Measurements from ENCODE around the gene SLC36A1. TPM values are rescaled to one million over a fixed set of nuclear protein-coding genes. Genes with fewer than 3 reads are reported as not detected.

The SLC36A1 gene
- polyA plus RNA-seq, 1 donor: 11.2 TPM

DNA sequence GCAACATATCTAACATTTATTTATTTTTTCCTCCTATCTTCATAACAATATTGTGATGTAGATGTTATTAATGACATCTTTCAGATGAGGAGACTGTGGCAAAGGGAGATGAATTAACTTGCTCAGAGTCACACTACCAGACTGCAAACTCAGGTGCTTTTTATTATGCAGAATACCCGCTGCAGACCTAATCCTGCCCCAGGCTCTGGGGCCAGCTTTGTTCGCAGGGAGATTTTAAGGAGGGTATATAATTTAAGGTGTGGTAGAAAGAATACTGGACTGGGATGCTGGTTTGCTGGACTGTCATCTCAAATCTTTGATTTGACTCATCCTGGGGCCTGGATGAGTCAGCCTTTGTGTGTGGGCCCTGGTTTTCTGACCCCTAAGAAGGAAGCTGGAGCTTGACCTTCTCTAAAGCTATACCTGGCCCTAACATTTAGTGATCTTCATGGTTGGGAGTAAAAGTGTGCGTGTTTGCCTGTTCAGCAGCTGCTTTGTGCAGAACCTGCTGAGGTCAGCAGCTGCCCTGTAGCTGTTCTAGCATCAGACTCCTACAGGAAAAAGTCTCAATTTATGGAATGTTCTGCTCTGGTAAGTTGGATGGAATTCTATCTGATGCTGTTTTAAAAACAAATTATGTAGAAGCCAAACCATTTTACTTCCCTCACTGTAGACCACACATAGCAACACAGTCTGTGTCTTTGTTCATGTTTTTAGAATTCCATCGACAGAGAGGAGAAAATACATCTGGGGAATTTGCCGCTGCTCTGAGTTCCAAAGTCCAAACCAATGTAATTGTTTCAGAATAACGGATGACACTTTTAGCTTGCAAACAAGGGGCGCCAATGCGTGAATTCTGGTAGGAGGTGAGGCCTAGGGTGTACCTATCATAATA is 4.5 kb downstream of the SLC36A1 start:
- DNase-seq: peak; percentile 3

DNA sequence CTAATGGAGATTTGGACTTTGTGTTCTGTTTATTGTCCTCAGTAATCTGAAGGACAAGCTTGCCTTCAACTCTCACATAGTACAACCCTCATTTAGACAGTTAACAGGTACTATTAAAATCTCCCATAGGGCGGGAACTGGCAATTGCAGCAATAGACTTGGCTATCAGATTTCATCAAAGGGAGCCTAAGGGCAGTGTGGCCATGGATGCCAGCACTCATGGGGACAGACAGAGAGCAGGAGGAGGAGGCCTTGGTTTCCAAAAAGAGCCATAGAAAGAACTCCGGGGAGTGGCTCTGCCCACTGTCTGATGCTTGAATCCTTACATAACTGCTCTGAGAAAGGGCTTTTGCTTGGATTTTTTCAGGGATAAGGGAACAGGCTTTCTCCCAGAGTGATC is 6.8 kb downstream of the SLC36A1 start:
- DNase-seq: peak; percentile 14

DNA sequence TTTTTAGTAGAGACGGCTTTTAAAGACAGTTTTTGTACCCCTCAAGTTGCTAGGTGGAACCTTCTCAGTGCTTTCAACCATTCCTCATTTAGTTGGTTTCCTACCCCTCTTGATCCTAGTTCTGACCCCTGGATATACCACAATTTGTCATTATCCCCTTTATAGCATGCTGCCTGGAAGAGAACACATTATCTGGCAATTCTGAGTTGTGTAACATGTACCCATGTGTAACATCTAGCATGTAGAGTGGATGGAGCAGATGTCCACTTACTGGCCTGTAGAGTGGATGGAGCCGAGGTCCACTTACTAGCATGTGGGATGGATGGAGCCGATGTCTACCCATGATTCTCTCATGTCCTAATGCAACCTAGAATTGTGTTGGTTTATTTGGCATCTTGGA is 7.5 kb downstream of the SLC36A1 start:
- DNase-seq: no peak

DNA sequence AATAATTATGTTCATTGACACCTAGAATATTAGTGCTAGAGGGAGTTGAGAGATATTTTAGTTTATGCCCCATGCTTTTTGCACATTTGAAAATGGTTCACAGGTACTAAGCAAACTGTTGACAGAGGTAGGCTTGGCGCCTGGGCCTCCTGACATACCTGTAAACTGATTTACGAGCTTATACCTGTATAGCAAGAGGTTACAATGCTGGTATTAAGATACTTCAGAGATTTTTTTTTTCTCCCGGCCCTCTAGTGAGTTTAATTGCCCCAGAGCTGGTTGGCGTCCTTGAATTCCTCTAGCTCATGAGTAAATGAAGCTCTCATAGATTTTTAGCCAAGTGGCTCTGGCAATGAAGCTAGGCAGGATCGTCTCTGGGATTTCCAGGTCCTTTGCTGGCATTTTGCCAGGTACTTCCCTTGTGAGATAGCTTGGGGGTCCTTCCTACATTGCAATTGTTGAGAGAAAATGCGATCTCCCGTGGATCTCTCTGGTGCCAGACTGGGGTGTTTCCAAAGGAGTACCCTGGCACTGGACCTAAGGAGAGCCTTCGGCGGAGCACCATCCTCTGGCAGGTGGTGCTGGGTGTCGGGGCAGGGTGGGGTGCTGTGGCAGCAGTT is 9.0 kb downstream of the SLC36A1 start:
- no peak for DNase-seq

GRCh38 chr5:151458314-151458713 is 10.9 kb downstream of the SLC36A1 start:
- DNase-seq: no peak

DNA sequence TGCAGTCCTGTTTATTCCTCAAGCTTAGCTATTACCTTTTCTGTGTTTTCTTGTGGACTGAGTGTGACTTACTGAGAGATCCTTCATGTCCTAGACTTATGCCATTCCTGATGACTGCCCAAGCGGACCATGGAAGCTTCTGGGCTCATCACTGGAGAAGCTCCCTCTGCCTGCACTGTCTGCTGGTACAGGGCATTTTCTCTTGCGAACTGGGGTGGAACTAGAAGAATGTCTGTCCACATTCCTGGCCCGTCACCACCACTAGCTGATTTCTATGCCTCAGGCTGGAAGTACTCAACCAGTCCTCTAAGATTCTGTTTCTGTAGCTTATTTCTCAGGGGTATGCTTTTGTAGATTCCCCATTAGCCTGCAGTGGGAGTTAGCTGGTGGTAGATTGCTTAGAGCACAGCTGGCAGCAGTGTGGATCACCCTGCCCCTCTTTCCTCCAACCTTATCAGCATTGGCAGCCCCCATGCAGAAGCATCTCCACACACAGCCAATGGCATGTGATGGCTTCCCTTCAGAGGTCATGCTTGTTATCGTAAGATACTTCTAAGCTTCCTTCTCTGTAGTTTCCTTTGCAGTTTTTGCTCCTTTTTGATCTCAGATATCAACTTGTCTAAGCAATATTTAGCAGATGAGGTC is 12.4 kb downstream of the SLC36A1 start:
- DNase-seq: peak; percentile 8

DNA sequence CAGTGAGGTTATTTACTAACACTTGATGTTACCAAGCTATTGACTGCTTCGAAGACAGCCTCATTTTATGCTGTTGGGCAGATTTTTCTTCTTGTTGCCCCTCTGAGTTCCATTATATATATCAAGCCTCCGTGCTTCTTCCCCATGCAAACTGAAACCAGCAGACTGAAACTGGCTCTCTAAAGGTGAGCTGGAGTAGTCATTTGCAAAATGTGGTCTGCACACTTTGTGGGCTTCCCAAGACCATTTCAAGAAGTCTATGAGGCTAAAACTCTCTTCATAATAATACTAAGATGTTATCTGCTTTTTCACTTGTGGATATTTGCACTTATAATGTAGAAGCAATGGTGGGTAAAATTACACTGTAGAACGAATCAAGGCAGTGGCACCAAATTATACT is 13.9 kb downstream of the SLC36A1 start:
- no peak for DNase-seq

- DNase-seq: peak; percentile 7
Measured at GRCh38 chr5:151463137-151464029, 16.0 kb downstream of the SLC36A1 start.

DNA sequence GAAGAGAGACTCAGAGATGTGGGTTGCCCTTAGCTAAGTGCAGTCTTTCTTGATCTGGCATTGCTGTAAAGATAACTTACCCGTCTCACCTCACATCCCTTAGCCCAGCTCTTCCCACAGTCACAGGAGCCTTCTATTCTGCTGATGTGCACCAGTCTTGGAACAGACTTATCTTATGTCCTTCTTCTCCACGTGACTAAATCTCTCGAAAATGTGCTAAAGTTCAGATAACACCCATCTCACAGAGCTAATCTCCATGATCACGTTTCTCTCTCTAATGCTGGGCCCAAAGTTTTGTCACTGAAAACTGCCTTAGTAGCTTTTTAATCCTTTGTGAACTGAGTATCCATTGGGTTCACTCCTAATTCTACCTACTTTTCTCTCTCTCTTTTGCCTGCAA is 16.7 kb downstream of the SLC36A1 start:
- DNase-seq: no peak

- no peak for DNase-seq
Measured at GRCh38 chr5:151465476-151465875, 18.1 kb downstream of the SLC36A1 start.

- DNase-seq: no peak
Measured at GRCh38 chr5:151467576-151467975, 20.2 kb downstream of the SLC36A1 start.

GRCh38 chr5:151469386-151469785 is 22.0 kb downstream of the SLC36A1 start:
- DNase-seq: no peak

DNA sequence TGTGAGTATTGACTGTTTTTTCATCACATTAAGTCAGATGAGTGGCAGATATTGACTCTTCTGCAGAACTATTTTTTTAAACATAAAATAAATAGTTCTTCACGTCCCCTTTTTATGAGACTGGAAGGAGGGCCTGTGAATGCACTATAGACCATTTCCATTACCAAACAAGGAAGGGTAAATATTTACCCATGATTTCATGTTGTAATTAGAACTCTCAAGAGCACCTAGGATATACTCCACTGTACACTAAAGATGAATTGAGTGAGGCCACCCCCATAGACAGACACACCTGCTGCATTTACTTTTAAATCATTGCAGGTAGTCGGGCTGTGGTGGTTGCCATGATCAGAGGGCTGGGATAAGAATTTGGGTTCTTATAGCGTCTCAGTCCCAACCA is 22.6 kb downstream of the SLC36A1 start:
- no peak for DNase-seq

- DNase-seq: no peak
Measured at GRCh38 chr5:151470439-151470838, 23.0 kb downstream of the SLC36A1 start.

DNA sequence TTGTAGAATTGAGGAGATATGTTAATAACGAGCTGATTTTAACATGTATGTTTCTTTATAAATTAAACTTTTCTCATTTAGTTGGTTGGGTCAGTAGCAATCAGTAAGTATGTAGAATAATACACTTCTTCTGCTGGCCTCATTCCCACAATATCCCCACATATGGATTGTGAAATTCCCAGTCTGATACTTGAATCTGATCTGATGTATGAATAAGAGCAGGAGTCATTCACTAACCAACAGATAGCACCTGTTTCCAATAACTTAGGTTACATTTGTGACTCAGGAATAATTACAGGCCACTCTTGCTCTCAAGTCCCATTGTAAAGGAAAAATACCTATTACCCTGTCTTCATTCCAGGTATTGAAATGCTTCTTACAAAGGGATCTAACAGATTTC is 23.9 kb downstream of the SLC36A1 start:
- DNase-seq: no peak

DNA sequence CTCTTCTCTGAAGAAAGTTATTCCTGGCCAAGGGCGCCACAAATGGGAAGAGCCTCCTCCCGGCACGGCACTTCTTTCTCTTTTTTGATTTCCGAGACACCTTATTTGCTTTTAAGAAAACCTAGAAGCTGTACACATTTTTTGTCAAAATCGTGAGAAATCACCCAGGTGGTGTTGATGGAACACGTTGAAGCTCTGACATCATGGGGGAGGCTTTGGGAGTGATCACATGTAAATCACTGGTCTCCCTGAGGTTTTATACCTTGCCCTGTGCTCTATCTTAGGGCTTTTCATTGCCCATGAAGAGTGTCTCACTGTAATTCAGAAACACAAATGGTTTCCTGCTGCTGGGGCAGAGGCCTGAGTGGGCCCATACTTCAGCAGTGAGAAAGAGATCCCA is 27.4 kb downstream of the SLC36A1 start:
- DNase-seq: no peak

- DNase-seq: no peak
Measured at GRCh38 chr5:151475388-151475787, 28.0 kb downstream of the SLC36A1 start.

DNA sequence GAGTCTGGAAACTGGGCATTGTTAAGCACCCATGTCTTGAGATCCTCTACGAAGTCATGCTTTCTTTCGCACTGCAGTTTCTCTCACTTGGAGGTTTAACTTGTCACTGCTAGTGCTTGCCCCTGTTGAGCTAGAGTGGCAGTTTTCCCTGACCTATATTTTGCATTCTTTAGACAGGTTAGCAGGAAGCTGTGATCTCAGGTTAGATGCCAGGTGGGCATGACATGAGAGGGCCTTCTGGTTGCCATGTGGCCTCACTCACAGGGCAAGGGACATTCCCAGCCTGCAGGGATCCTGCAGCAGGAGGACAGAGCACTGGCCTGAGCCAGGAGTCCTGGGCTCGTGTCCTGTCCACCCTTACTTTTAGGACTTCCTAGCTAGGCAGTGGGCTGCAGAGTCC is 28.6 kb downstream of the SLC36A1 start:
- DNase-seq: no peak

DNA sequence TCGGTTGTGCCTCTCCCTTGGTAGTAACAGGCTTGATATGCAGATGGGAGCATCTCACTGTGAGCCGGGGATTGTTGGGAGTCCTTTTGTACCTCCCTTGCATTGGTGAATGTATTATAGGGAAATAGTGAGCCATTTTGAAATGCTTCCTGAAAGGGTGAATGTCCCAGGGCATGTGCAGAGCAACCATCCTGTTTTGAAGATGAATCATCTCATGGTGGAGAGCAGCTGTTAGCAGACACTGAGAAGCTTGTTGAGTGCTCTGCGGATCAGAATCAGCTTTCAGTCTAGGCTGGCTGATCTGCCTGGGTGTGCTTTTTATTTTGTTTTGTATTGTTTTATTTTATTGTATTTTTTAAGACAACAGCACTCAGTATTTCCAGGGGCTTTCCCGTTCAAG is 29.7 kb downstream of the SLC36A1 start:
- no peak for DNase-seq

DNA sequence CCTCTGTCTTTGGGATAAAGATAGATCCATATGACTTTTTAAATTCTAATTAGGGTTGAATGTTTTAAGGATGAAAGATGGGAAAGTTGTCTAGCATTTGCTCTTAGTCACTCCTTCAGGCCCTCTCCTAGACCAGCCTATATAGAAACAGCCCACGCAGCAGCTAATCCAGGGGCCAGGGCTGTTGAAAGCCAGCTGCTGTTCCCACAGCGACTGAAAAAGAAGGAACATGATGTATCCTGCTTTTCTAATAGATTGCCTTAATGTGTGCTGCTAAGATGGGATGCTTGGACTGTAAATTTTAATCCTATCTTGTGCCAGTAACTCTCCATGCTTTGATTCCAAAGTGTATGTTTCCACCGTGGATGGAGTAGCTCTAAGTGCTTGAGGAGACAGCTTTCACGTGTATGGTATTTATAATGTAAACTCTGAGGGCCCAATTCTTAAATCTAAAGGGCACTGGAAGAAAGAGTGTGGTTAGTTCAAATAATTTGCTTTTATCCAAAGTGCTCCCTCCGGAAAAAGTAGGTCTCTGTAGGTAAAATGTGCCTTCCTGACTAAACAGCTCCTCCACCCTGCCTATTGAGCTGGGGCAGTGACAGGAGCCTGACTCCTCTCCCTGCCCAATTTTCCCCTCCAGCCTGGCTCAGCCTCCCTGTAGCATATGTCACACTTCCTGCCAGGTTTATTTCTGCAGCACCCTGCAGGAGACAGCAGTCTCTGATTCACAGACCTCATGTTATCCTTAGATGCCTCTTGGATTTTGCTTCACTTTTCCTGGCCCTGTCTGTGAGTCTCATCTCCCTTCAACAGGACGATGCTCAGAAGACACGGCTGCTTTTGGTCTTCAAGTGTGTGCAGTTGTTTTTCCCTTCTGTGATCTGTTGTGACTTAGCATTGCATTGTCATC is 33.2 kb downstream of the SLC36A1 start:
- DNase-seq: peak; percentile 4

DNA sequence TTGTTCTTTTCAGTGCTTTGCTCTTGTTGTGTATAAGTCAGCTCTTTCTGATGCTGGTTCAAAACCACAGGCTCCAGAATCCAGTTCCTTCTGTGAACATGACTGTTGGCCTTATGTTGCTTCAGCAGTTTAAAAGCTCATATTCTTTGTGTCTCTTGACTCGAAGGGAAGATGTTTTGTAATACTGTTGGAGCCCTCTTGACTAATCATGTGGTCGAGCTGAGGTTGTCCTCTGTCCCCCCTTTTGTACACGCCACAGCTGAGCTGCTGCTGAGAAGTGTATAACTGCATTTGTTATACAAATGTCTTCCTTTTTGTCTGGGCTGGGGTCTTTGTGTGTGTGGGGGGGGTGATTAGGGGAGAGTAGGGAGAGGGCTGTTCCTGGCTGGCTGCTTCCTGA is 35.8 kb downstream of the SLC36A1 start:
- no peak for DNase-seq

Measured in left kidney (tissue), 2 donors.